Measurements from ENCODE around the gene LCP2. TPM values are rescaled to one million over a fixed set of nuclear protein-coding genes. Genes with fewer than 3 reads are reported as not detected.

LCP2 gene
- total RNA-seq, 4 donors from 2014 or later: 1.9 to 3.2 (median 2.3) TPM

- Histone ChIP-seq H3K4me3 (no peak overlapping the region), H3K4me1 (no peaks in the 10 kb centered on the region), H3K36me3 (no peaks in the 10 kb centered on the region), H3K27me3 (no peaks in the 10 kb centered on the region), H3K9me3 (no peaks in the 10 kb centered on the region), H3K27ac (peak overlapping the region; percentile 30 to 68 (median 40))
- ATAC-seq (no peak), DNase-seq (no peak)
- intact Hi-C loops (cut with DNase I; ENCODE audit: low total_unique reads) (no loop called here), in situ Hi-C loops (cut with MboI; ENCODE audit: low sequenced_read_pairs in 4 of 4) (no loop called here)
- TF ChIP-seq POLR2A (IDR thresholded peaks at IDR 0.05) (no peak), CTCF (IDR thresholded peaks at IDR 0.05 in 4 of 5, conservative IDR thresholded peaks at IDR 0.05 in 1 of 5) (no peak)
Measured at GRCh38 chr5:170289121-170289520, 8.5 kb downstream of the LCP2 start.

- Histone ChIP-seq H3K4me1 (no peaks in the 10 kb centered on the region), H3K27me3 (no peaks in the 10 kb centered on the region), H3K36me3 (no peaks in the 10 kb centered on the region), H3K9me3 (no peaks in the 10 kb centered on the region), H3K27ac (peak overlapping the region in 3 of 4 donors; percentile 30 to 59 (median 45)), H3K4me3 (no peak overlapping the region)
- ATAC-seq (no peak), DNase-seq (no peak)
- in situ Hi-C loops (cut with MboI; ENCODE audit: low sequenced_read_pairs in 4 of 4) (no loop called here), intact Hi-C loops (cut with DNase I; ENCODE audit: low total_unique reads) (no loop called here)
- TF ChIP-seq POLR2A (IDR thresholded peaks at IDR 0.05): no peak
- no peak for TF ChIP-seq CTCF (IDR thresholded peaks at IDR 0.05 in 4 of 5, conservative IDR thresholded peaks at IDR 0.05 in 1 of 5)
Measured at GRCh38 chr5:170288551-170288950, 9.0 kb downstream of the LCP2 start.

GRCh38 chr5:170288151-170288550 is 9.4 kb downstream of the LCP2 start:
- Histone ChIP-seq H3K9me3 (no peaks in the 10 kb centered on the region), H3K27ac (peak overlapping the region in 3 of 4 donors; percentile 30 to 59 (median 45))
- intact Hi-C loops (cut with DNase I; ENCODE audit: low total_unique reads): no loop called here

GRCh38 chr5:170287532-170287931 is 10.0 kb downstream of the LCP2 start:
- peak; percentile 69 to 82 for ATAC-seq
- H3K27ac ChIP-seq: peak overlapping the region; percentile 30 to 63 (median 47)
- intact Hi-C loops (cut with DNase I; ENCODE audit: low total_unique reads) (no loop called here), in situ Hi-C loops (cut with MboI; ENCODE audit: low sequenced_read_pairs in 4 of 4) (no loop called here)
- no peak for TF ChIP-seq CTCF (IDR thresholded peaks at IDR 0.05 in 4 of 5, conservative IDR thresholded peaks at IDR 0.05 in 1 of 5)
- no peak for TF ChIP-seq POLR2A (IDR thresholded peaks at IDR 0.05)
- H3K9me3 ChIP-seq: no peaks in the 10 kb centered on the region
- DNase-seq: peak; percentile 53 to 77
- no peak overlapping the region for H3K4me3 ChIP-seq
- H3K4me1 ChIP-seq: no peaks in the 10 kb centered on the region
- no peaks in the 10 kb centered on the region for H3K27me3 ChIP-seq
- H3K36me3 ChIP-seq: no peaks in the 10 kb centered on the region

More at GRCh38 chr5:170288151-170288550, 9.4 kb downstream of the LCP2 start:
- Histone ChIP-seq H3K4me1 (no peaks in the 10 kb centered on the region), H3K4me3 (no peak overlapping the region), H3K36me3 (no peaks in the 10 kb centered on the region), H3K27me3 (no peaks in the 10 kb centered on the region)
- ATAC-seq (no peak), DNase-seq (no peak)
- in situ Hi-C loops (cut with MboI; ENCODE audit: low sequenced_read_pairs in 4 of 4): no loop called here
- TF ChIP-seq POLR2A (IDR thresholded peaks at IDR 0.05) (no peak), CTCF (IDR thresholded peaks at IDR 0.05 in 4 of 5, conservative IDR thresholded peaks at IDR 0.05 in 1 of 5) (no peak)

GRCh38 chr5:170286386-170286925 is 11.1 kb downstream of the LCP2 start:
- ATAC-seq: no peak
- Histone ChIP-seq H3K36me3 (no peaks in the 10 kb centered on the region), H3K27ac (no peak overlapping the region)

More at GRCh38 chr5:170286386-170286925, 11.1 kb downstream of the LCP2 start:
- no peaks in the 10 kb centered on the region for H3K27me3 ChIP-seq
- no peak for TF ChIP-seq CTCF (IDR thresholded peaks at IDR 0.05 in 4 of 5, conservative IDR thresholded peaks at IDR 0.05 in 1 of 5)
- no peak for TF ChIP-seq POLR2A (IDR thresholded peaks at IDR 0.05)
- no peak overlapping the region for H3K4me3 ChIP-seq
- in situ Hi-C loops (cut with MboI; ENCODE audit: low sequenced_read_pairs in 4 of 4): no loop called here
- no peaks in the 10 kb centered on the region for H3K9me3 ChIP-seq
- no peaks in the 10 kb centered on the region for H3K4me1 ChIP-seq
- intact Hi-C loops (cut with DNase I; ENCODE audit: low total_unique reads): no loop called here
- no peak for DNase-seq

All from gastrocnemius medialis (tissue), 4 donors.